GM21529 (cell line): Measurements from ENCODE around the gene TAF12.
"Not testable (repeated sequence)": the region's sequence is repeated elsewhere in the genome, so short reads cannot be mapped to it uniquely, and the experiment has no call there.

ENCODE experiments used
- ATAC-seq: cut with Tn5 transposase; IDR thresholded peaks from one replicate; pipeline ENCODE4 v1.9.1; 2021; ENCODE audit not compliant: unreplicated experiment

TAF12 gene, protein sequence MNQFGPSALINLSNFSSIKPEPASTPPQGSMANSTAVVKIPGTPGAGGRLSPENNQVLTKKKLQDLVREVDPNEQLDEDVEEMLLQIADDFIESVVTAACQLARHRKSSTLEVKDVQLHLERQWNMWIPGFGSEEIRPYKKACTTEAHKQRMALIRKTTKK

DNA sequence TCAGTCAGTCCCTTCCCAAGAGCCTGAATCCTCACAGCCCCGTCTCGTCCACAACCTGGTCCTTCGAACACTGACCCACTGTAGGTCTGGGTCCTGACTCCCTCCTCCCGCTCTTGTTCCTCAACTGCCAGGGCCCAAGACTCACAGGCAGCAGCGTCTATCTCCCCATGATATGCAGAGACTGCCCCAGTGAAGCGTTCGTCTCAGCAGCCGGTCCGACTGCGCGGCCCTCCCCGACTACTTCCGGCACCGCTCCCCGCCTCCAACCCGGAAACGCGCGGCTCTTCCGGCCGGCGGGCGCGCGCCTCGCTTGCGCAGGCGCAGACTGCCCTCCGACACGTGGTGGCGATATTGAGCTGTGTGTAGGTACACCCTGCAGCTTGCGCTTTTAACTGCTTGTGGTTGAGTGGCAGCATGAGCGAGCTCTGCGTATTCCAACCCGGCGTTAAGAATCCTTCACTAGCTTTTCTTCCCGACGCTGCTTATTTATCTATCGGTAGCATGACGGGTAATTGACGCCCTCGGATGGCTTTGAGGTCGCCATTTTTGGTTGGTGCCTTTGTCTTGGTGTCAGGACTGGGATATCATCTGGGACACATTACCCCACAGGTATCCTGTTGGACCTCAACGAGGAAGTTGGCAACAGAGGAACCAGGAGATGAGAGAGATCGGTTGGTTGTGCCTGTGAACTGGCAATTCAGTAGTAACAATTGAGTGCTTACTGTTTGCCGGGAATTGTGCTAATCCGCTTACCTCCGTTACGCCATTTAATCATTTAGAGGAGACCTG lies at the start of gene TAF12:
Gene TAF12, minus strand, starts transcription at position 221 of the 789 bp plus-strand sequence. CDS start 20,986 bp downstream, outside the sequence.
- peak; percentile 72 for ATAC-seq

DNA sequence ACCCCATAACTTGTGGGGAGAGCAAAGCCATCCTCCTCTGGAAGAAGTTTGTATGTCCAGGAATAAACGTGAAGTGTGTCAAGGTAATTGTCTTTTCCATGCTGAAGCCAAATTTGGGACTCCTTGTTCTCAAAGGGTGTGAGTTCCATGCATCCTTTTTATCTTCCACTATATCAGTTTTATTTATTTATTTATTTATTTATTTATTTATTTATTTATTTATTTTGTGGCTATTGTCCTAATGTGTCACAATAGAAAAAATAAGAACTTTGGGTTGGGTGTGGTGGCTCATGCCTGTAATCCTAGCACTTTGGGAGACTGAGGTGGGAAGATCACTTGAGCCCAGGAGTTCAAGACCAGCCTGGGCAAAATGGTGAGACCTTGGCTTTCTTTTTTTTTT lies 48.8 kb upstream of the TAF12 start:
- ATAC-seq = not testable (repeated sequence)

DNA sequence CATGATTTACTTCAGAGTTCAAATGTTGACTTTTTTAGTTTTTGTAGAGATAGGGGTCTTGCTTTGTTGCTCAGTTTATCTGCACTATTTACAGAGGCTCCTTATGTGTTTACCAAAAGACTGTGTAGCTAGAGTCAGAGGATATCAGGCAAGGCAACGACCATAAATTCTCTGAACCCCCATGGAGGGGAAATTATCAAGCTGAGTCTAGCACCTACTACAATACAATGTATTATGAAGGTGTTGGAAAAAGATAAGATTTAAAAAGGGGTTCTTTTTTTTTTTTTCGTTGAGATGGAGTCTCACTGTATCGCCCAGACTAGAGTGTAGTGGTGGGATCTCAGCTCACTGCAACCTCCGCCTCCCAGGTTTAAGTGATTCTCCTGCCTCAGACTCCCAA lies 42.1 kb upstream of the TAF12 start:
- no peak for ATAC-seq

DNA sequence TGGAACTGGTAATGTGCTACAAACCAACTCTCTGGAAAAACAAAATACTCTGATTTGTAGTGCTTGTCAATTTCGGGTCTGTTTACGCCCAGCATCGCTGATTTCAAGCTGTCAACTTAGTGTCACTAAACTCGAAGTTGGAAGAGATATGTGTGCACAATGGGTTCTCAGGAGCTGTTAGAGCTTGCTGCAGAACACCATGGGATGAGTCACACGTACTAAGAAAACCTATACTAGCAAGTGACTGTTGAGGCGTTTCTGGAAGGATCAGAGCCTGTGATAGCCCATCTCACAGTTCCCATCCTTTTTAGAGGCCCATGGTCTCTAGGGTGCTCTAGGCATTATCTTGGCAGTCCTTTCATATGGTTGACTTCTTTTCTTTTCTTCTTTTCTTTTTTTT lies 40.0 kb upstream of the TAF12 start:
- no peak for ATAC-seq

DNA sequence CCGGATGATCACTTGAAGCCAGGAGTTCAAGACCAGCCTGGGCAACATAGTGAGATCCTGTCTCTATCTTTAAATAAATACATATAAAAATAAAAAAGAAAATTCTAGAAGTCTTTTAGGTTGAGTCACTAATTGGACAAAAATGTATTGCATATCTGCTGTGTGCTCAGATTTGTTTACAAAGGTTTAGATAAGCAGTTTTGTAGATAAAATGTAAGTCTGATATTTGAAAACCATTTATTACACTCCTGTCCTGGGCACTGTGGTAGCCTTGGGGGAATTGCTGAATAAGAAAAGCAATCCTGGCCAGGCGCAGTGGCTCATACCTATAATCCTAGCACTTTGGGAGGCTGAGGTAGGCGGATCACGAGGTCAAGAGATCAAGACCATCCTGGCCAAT lies 37.3 kb upstream of the TAF12 start:
- ATAC-seq = no peak

DNA sequence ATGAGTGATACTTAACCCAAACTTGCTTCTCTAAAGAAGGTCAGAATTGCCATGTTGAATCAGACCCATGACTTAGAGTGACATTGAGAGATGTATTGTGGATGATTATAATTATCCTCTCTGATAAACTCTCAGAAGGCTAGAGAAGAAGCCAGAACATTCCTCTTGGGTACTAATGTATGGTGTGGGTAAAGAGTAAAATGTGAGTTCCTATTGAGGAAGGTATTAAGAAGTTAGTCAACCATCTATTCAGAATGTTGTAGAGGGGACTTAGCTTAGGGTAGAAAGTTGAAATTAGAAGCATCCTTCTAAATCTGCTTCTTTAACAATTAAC lies 33.0 kb upstream of the TAF12 start:
- no peak for ATAC-seq

DNA sequence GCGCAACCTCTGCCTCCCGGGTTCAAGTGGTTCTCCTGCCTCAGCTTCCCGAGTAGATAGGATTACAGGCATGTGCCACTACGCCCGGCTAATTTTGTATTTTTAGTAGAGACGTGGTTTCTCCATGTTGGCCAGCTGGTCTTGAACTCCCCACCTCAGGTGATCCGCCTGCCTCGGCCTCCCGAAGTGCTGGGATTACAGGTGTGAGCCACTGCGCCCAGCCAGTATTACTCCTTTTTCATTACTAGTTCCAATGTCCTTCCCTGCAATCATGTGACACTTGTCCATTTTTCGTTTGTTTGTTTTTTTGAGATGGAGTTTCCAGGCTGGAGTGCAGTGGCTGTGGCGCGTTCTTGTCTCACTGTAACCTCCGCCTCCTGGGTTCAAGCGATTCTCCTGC lies 30.1 kb upstream of the TAF12 start:
- ATAC-seq = not testable (repeated sequence)

DNA sequence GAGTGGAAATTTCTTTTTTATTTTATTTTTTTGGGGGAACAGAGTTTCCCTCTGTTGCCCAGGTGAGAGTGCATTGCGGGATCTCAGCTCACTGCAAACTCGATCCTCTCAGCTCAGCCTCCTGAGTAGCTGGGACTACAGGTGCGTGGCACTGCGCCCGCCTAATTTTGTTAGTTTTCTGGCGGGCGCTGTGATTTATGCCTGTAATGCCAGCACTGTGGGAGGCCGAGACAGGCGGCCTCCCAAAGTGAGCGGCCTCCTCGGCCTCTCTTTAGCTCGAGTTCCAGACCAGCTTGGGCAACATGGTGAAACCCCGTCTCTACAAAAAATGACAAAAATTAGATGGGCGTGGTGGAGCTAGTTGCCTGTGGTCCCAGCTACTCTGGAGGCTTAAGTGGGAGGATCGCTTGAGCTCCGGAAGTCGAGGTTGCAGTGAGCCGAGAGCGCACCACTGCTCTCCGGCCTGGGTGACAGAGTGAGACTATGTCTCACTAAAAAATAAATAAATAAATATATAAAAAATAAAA lies 28.4 kb upstream of the TAF12 start:
- ATAC-seq = no peak

DNA sequence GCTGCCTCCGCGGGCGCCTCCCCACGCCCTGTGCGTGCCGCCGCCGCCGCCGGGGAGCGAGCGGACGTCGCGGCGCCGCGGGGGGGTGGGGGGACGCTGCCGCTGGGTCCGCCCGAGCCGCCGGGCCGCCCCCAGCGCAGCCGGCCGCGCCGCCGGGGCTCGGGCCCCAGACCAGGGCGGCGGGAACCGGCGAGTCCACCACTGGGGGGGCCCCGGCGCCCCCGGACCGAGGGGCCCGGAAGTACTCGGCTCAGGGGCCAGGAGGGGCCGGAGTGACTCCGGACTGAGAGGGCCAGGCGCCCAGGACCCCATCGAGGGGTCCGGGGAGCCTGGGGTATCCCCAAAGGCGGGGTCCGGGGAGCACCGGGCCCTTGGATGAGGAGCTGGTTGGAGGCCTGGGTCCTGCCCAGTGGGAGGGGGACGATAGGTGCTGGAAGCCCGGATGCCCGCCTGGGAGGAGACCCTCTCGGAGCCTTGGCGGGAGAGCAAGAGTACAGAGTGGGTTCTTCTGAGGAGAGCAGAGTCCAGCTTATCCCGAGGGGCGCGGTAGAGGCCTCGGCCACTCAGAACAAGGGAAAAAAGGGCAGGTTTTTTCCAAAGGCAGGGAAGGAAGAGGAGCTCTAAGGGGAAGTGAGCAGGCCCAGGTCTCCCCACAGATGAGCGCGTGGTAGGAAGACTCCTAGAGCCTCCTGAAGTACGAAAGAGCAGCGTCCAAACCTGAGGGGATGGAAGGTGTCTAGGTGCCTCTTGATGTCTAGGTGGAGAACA lies 26.3 kb upstream of the TAF12 start:
- peak; percentile 43 for ATAC-seq

DNA sequence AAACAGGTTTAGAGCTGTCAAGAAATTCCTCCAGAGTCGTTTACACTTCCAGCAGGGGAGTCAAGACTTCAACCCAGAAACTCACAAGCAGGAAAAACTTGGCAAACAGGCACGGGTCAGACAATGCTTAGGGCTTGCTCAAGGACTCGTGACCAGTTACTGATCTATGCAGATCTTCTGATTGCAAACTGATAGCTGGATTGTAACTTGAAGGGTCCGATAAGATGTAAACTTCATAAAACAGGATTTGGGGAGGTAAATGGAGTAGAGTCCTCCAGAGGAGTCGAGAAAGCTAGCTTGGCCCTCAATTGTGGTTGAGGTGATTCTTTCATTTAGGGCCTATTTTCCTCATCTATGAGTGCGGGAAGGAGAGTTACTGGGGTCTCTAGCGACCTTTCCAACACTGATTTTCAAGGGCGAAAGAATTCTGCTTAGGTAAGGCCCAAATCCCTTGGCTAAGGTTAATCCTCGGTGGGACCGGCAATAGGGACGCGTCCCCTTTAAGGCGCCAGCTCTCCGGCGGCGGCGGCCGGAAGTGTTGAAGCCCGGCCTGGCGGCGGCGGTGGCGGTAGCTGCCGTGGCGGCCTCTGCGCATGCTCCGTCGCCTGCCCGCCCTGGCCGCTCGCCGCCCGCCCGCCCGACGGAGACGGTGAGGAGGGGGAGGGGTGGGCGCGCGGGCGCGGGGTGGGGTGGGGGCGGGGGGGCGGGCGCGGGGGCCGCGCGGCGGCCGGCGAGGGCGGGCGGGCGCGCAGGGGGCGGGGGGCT lies 25.5 kb upstream of the TAF12 start, which contains the start of gene GMEB1:
Gene GMEB1, plus strand, starts transcription at position 594 of the 765 bp plus-strand sequence. CDS start 14,829 bp downstream, outside the sequence.
- ATAC-seq = peak; percentile 69

DNA sequence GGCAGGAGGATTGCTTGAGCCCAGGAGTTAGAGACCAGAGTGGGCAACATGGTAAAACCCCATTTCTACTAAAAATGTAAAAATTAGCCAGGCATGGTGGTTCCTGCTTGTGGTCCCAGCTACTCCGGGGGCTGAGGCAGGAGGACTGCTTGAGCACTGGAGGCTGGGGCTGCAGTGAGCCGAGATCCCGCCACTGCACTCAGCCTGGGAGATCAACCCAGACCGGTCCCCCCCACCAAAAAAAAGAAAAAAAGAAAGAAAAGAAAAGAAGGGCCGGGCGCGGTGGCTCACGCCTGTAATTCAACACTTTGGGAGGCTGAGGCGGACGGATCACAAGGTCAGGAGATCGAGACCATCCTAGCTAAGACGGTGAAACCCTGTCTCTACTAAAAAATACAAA lies 23.9 kb upstream of the TAF12 start:
- no peak for ATAC-seq

DNA sequence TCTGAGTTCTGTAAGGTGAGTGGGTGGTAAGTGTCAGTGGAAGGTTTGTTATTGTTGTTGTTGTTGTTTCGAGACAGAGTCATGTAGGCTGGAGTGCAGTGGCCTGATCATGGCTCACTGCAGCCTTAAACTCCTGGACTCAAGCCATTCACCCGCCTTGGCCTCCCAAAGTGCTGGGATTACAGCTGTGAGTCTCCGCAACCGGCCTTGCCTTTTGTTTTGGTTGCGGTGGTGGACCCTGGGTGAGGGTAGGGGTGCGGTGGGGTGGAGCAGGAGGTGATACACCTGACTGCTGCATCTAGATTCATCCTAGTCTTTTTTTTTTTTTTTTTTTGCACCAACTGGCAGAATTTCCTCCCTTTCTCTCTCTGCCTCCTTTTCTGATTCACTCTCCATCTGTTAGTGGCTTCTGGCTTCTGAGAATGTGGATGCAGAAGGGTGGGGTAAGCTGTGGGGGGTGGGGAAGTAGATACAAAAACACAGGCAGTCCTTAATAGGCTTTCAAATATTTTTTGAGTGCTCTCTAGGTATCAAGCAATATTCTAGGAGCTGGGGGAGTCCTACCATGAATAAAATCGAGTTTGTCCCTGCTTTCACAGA lies 21.1 kb upstream of the TAF12 start:
- ATAC-seq = no peak

DNA sequence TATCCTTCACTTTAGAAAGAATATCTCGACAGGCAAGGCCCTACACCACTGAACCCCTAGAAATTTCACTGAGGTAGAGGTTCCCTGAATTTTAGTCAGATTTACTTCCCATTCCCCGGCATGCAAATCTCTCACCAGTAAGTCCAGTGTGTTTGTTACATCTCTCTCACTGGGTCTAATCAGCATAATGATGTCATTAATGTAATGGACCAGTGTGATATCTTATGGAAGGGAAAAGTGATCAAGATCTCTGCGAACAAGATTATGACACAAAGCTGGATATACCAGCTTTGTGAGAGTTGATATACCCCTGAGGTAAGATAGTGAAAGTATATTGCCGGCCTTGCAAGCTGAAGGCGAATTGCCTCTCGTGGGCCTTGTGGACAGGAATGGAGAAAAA lies 13.5 kb upstream of the TAF12 start:
- ATAC-seq = no peak

DNA sequence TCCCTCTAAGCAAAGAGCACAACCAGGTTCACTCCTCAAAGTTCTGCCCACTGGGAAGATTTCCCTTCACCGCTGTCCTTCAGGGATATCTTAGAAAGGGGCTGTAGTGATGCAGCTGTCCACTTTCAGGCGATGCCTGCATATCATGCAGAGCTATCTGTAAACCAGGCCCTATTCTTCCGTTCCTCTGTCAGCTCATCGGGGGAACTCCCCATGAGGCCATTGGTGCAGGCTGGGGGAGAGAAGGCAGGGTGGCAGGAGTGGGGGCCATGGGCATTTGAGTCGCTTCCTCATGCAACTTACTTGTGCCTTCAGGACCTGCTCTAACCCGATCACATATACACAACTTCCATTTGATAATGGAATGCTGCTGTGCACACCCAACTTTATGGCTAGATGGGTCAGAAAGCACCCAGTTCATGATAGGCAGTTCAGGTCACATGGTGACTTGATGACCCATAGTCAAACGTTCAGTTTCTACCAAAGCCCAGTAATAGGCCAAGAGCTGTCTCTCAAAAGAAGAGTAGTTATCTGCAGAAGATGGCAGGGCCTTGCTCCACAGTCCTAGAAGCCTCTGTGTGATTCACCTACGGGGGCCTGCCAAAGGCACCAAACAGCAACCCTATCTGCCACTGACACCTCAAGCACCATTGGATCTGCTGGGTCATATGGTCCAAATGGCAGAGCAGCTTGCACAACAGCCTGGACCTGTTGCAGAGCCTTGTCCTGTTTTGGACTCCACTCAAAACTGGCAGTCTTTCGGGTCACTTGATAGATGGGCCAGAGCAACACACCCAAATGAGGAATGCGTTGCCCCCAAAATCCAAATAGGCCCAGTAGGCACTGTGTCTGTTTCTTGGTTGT lies 12.8 kb upstream of the TAF12 start:
- ATAC-seq = not testable (repeated sequence)

DNA sequence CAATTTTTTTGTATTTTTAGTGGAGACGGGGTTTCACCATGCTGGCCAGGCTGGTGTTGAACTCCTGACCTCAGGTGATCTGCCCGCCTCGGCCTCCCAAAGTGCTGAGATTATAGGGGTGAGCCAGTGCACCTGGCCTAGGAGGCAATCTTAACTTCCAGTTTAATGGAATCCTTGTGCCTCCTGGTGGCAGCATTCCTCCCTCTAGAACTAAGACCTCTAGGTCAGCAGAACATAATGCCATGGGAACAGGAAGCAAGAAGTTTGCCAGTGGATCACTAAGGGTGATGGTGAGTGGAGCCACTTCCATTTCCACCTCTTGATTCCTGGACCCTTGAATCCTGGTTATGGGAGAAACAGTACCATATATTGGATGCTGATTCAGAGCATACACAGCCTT lies 11.0 kb upstream of the TAF12 start:
- not testable (repeated sequence) for ATAC-seq

DNA sequence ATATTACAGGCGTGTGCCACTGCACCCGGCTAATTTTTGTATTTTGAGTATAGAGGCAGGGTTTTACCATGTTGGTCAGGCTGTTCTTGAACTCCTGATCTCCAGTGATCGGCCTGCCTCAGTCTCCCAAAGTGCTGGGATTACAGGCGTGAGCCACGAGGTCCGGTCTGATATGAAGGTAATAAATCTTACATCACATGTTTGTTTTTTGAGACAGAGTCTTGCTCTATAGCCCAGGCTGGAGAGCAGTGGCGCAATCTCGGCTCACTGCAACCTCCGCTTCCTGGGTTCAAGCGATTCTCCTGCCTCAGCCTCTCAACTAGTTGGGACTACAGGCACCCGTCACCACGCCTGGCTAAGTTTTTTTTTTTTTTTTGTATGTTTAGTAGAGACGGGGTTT lies 10.2 kb upstream of the TAF12 start:
- ATAC-seq = not testable (repeated sequence)

DNA sequence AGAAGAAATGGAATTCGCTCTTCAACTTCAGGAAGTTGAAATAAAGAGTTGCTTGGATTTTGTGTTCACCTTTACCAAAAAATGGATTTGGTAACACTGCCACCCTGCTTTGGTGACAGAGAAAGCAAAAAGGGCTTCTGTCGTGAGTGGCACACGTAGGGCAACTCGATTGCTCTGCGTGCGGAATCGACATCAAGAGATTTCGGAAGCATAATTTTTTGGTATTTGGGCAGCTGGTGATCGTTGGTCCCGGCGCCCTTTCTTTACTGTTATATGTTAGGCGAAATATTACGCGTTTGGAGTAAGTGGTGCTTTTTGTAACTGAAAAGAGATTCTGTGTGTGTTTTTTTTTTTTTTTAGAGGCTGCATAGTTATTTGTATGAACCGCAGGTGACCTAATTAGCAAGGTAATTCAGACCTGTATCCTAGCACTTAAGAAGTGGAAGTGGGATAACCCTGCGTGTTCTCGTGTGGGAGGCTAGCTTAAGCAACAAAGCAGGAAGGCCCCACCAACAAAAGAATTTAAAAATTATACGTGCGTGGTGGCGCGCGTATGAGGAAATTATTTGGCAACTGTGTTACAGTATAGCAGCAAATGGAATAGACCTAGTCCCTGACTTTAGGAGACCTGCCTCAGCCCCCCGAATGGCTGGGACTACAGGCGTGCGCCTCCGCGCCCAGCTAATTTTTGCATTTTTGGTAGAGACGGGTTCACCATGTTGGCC lies 5.8 kb upstream of the TAF12 start, which contains the start of gene RNU11:
Gene RNU11, plus strand, starts transcription at position 127 of the 725 bp plus-strand sequence.
- peak; percentile 68 for ATAC-seq

DNA sequence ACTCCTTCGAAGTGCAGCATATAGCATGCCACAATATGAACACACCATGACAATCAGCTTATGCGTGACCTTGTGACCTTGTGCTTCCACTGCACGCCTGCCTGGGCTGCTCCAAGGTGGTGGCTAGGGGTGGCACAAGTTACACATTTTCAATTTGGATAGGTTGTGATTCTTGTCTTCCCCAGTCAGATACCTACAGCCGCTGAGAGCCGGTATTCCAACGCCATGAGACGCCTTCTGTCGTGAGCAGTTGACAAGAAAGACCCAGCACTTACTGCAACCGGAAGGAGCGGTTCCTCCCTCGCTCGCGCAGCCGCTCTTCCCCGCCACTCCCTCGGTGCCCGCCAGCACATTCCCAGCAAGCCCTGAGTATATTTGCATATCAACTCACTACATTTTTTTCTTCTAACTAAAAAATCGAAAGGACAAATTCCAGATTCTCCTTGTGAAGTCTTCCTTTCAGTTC lies 5.2 kb upstream of the TAF12 start:
- peak; percentile 62 for ATAC-seq

DNA sequence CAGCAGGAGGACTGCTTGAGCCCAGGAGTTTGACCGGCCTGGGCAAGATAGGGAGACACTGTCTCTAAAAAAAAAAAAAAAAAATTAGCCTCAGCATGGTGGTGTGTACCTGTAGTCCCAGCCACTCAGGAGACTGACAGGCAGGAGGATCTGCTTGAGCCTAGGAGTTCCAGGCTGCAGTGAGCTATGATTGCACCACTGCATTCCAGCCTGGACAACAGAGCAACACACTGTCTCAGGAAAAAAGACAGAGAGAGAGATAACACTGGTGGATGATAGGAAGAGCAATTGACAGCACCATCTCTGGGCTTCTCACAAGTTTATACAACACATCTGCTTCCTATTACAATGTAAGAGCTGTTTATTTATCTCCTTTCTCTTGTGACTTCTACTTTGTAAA lies 3.2 kb upstream of the TAF12 start:
- ATAC-seq = no peak
